ENCODE data around the gene CCDC12.

Gene CCDC12

DNA sequence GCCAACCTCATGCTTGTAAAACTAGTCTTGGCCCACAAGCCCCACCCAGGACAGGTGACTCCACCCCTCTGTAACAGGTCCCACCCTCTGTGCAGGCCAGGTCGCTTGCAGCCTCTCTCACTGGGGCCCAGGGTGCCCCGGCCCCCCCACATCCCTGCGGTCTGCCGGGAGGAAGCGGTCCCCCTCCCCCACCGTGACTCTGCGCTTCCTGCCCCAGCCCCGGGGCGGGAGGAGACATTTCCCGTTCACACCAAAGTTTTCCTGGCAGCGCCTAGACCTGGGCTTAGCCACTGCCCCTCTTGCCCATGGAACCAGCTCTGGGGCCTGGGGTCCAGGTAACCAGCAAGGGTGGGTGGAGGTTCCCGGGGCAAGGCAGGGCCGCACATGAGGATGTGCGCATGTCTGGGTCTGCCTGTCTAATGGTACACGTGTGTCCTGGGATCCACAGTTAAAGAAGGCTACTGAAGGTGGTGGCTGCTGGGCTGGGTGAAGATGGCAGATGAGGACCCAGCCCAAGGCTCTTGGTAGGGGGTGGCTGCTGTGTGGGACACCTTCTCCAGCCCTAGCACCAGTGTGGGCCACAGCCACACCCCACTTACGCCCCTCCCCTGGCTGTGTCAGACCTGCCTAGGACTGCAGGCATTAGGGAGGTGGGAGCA lies 11.3 kb upstream of the CCDC12 start:
- POLR2A ChIA-PET, result no interaction called here
- peak; percentile 90 for DNase-seq (ENCODE audit: extremely low spot score)
- CTCF ChIA-PET, result interaction anchor here (0.9 to 1.8 kb wide), 3 partner anchors 10 to 124 kb away, joined by 3 to 5 read pairs (median 4); no protein-coding TSS in a partner anchor
- TF ChIP-seq, protein P1, sequence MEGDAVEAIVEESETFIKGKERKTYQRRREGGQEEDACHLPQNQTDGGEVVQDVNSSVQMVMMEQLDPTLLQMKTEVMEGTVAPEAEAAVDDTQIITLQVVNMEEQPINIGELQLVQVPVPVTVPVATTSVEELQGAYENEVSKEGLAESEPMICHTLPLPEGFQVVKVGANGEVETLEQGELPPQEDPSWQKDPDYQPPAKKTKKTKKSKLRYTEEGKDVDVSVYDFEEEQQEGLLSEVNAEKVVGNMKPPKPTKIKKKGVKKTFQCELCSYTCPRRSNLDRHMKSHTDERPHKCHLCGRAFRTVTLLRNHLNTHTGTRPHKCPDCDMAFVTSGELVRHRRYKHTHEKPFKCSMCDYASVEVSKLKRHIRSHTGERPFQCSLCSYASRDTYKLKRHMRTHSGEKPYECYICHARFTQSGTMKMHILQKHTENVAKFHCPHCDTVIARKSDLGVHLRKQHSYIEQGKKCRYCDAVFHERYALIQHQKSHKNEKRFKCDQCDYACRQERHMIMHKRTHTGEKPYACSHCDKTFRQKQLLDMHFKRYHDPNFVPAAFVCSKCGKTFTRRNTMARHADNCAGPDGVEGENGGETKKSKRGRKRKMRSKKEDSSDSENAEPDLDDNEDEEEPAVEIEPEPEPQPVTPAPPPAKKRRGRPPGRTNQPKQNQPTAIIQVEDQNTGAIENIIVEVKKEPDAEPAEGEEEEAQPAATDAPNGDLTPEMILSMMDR (IDR thresholded peaks at IDR 0.05; ENCODE audit: control extremely low read depth, extremely low read depth, low read depth, missing control alignments), result no peak

DNA sequence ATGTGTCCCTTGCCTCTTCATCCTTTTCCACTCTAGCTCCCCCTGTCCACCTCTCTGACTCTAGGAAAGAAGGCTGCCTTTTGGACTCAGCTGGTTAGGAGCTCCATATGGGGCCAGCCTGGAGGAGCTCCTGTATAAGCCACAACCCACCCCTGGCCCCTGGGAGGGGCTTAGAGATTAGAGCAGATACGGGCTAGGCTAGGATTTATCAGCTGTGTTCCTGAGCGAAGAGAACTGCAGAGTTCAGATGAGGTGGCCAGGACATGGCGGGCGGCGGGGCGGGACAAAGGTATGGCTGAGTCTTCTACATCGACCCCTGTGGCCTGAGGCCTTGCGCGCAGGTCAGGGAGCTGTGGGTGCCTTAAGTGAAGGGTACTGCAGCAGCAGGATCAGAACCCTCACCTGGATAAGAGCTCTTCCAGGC lies 10.8 kb upstream of the CCDC12 start:
- ChIA-PET CTCF (interaction anchor here (0.9 to 1.8 kb wide), 3 partner anchors 9 to 125 kb away, joined by 3 to 5 read pairs (median 4); no protein-coding TSS in a partner anchor), POLR2A (no interaction called here)
- TF ChIP-seq, protein P1 (IDR thresholded peaks at IDR 0.05; ENCODE audit: control extremely low read depth, extremely low read depth, low read depth, missing control alignments), result peak; percentile 2
- no peak for DNase-seq (ENCODE audit: extremely low spot score)

DNA sequence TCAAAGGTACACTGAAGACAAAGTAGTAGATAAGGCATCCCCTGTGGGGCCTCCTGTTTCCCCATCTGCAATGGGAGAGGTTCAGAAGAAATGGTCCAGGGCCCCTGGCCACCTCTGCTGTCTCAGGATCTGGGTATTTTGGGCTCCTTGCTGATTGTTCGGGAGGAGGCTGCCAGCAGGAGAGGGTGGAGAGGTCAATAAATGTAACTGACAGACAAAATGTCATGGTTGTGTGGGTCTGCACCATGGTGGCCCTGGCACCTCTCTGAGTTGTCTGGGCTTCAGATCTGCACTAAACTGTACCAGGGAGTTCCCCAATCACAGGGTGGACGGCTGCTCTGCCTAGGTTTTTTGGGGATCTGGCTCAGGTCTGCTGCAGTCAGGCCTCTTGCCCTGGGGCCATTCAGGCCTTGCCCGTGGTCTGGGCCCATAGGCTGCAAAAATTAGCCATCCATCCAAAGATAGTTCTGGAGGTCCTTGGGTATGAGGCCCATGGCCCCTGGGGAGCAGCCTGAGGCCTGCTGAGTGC lies 10.3 kb upstream of the CCDC12 start:
- CTCF ChIA-PET, result interaction anchor here (0.9 to 2.0 kb wide), 4 partner anchors 8 to 125 kb away, joined by 3 to 6 read pairs (median 4); no protein-coding TSS in a partner anchor

DNA sequence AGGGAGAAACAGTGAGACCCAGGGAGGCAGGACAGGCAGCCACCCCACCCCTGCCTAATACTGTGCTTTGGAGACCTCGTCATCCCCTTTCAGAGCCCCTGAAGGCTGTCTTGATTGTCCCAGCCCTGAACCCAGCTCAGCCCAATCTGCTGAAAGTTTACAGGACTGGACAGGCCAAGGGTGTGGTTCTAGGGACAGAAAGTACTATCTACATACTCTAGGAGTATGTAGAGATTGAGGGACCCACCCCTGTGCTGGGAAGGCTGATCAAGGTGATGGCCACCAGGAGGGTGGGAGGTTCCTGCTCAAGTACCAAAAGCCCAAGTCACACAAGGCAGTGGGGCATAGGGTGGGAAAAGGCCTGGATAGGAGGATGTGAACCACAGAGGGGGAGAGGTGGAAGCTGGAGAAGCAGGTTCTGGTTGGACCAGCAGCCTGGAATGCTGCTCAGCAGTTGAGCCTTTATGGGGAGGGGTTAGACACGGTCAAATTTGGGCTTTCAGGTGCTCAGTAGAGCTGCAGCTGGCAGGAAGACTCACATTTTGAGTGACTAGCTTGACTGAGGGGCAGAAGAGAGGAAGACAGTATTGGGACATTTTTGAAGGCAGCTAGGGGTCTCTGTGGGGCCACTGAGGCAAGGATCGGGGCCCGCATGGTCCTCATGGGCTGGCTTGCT lies 9.6 kb upstream of the CCDC12 start:
- no peak for DNase-seq (ENCODE audit: extremely low spot score)
- POLR2A ChIA-PET, result no interaction called here
- CTCF ChIA-PET, result interaction anchor here (1.8 to 2.0 kb wide), 2 partner anchors 12 to 126 kb away, joined by 4 to 6 read pairs; no protein-coding TSS in a partner anchor
- TF ChIP-seq, protein P1 (IDR thresholded peaks at IDR 0.05; ENCODE audit: control extremely low read depth, extremely low read depth, low read depth, missing control alignments), result no peak

More for the DNA sequence above, 10.3 kb upstream of the CCDC12 start:
- TF ChIP-seq, protein P1 (IDR thresholded peaks at IDR 0.05; ENCODE audit: control extremely low read depth, extremely low read depth, low read depth, missing control alignments), result no peak
- POLR2A ChIA-PET, result no interaction called here
- no peak for DNase-seq (ENCODE audit: extremely low spot score)

DNA sequence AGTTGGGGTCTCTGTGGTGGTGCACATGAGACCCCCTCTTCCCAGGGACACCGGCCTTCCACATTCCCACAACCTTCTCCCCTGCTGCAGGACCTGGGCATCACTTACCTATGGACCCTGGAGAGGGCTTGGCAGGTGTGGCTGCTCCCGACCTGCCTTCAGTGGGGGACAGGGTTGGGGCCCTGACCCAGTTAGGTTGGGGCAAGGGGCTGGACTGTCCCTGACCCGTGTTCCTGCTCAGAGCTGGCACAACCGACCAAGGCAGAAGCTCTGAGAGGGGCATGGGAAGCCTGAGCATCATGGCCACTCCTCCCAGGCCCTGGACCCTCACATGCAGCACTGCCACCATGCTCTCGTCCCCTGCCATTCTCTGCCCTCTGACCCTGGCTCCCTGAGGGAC lies 9.0 kb upstream of the CCDC12 start:
- TF ChIP-seq, protein P1 (IDR thresholded peaks at IDR 0.05; ENCODE audit: control extremely low read depth, extremely low read depth, low read depth, missing control alignments), result no peak
- DNase-seq (ENCODE audit: extremely low spot score), result no peak
- CTCF ChIA-PET, result interaction anchor here (2.0 kb wide), 1 partner anchor 13 kb away, joined by 6 read pairs; no protein-coding TSS in a partner anchor
- POLR2A ChIA-PET, result no interaction called here

DNA sequence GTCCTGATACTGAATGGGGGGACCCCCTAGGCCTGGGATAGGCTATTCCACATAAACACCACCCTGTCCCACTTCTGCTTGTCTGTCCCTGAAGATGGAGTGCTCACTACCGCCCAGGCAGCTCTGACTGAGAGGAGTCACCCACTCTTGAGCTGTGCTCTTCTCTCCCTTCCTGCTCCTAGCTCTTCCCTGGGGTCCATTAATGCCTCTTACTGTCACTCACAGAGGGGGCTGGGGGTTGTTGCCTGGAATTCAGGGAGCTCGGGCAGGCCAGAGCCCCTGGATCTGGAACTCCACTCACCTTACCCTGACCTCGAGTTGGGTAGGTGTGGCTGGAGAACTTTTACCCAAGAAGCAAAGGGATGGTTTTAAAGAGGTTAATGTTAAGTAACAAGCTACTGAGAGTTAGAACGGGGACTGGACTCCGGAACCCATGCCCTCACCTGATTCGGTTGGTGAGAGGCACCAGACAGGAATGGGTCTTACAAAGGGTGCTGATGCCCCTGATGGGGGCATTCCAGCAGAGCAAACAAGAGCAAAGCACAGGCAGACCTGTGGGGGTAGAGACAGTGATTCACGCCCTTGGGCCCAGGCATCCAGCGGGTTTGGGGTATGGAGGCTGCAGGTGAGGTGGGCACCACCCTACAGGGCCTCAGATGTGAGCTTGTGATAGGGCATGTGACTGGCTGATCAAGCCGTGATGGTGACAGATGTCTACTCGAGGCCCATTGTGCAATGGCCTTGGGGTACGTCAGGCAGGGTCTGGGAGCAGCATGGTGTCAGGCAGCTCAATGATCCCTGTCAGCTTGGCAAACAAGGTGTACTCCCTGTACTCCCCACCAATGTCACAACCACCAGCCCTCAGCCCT lies 8.3 kb upstream of the CCDC12 start:
- DNase-seq (ENCODE audit: extremely low spot score), result no peak
- CTCF ChIA-PET, result interaction anchor here (2.0 kb wide), 1 partner anchor 14 kb away, joined by 6 read pairs; no protein-coding TSS in a partner anchor
- POLR2A ChIA-PET, result no interaction called here
- TF ChIP-seq, protein P1 (IDR thresholded peaks at IDR 0.05; ENCODE audit: control extremely low read depth, extremely low read depth, low read depth, missing control alignments), result no peak

All from GM10248 (cell line).